ENCODE data around the gene MAPKAPK5.
"Not testable (repeated sequence)": the region's sequence is repeated elsewhere in the genome, so short reads cannot be mapped to it uniquely, and the experiment has no call there.

MAPKAPK5 gene

DNA sequence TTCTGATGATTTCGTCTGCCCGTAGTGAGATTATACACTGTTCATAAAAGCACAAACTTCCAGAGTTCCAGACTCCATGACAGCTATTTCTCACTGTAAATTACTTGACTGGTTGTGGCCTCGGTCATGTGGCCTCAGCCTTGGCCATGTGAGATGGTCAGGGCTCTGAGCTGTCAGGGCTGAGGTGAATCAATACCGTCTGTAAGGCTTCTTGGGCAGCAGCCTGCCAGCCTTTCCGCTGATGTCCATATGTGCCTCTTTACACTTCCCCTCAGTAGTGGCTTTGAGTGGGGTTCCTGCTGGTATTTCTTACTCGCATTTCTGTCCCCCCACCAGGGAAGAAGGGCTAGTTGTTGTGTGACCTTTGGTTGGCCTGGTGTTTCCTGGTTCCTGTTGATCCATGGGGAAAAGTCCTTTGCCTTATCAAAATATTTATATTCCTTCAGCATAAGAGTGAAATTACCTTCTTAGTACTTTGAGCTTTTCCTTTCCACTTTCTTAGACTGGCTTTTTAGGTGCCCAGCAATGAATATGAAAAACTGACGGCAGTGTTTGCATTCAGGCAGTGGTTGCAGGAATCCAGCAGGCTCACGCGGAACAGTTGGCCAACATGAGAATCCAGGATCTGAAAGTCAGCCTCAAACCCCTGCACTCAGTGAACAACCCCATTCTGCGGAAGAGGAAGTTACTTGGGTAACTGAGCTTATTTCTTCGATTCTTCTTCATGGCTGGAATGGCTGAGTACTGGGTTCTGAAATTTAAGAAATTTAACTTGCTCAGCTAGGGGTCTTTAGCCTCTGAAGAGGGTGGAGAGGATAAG is 46.1 kb downstream of the MAPKAPK5 start:
- FAIRE-seq, result no peak

DNA sequence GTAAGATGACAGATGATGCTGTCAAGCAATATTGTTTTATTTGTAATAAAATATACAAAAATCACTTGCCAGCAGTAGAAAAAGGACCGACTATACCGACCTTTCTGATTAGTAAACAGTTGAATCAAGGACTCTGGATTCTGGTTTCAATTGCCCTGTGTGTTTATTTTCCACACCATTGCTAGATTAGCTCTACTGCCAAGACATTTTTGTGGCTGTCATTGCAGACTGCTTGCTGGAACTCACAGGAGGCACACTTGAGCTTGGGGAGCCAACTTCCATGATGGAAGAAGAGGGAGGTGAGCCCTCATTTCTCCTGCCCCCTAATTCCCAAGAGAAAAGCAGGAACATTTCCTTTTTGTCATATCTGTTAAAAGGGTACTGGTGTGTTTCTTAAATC is 51.3 kb downstream of the MAPKAPK5 start:
- FAIRE-seq, result no peak

DNA sequence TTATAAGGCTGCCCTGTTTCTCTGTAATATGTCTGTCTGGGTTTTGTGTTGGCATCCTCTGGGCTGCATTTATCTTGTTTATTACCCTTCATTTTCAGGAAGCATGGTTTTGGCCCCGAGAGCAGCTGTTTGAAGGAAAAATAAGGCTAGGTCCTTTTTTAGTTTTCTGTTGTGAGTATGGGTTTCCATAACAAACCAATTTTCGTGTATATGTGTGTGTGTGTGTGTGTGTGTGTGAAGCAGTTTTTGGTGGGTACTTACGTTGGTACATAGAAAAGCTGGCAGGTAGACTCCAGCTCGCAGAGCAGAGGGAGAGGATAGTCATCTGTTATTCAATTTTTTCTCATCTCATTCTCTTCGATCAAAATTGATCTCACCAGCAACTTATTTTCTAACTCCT is 52.5 kb downstream of the MAPKAPK5 start:
- FAIRE-seq, result no peak

DNA sequence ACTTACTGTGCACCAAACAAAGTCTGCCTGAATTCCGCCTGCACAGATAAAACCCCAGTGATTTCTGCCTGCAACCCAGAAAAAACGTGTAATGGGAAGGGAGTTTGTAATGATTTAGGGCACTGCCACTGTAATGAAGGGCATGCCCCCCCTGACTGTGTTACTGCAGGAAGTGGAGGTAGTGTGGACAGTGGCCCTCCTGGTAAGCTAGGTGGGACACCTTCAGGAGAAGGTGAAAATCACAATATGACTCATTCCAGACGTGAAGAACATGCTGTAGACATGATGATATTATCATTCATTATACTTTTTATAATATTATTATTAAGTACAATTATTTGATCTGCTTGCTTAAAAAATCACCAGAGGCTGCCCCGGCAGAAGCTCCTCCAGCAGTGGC is 59.2 kb downstream of the MAPKAPK5 start:
- FAIRE-seq, result no peak

DNA sequence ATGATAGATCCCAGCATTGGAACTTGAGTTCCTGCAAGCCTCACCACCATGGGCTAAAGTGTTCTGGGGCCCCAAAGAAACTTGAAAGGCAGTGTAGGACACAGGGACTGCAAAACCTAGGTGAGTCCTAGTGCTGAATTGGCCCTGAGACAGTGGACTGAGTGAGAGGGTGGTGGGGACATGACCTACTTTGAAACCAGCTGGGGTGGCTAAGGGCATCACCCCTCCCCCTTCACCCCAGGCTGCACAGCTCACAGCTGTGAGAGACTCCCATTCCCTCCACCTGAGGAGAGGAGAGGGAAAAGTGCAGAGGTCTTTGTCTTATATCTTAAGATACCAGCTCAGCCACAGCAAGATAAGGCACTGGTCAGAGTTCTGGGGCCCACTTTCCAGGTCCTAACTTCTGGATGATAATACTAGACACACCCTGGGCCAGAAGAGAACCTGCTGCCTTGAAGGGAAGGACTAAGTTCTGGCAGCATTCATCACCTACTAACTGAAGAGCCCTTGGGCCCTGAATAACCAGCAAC is 62.5 kb downstream of the MAPKAPK5 start:
- no peak for FAIRE-seq

DNA sequence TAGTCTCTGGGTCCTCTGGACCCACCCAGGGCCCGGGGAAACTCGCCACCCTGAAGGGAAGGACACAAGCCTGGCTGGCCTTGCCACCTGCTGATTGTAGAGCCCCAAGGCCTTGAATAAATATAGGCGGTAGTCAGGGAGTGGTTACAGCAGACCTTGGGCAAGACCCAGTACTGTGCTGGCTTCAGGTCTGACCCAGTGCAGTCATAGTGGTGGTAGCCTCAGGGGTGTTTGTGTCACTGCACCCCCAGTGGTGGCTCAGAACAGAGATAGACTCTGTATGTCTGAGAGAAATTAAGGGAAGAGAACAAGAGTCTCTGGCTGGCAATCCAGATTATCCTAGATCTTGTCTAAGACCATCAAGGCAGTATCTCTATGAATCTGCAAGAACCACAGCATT is 63.5 kb downstream of the MAPKAPK5 start:
- no peak for FAIRE-seq

DNA sequence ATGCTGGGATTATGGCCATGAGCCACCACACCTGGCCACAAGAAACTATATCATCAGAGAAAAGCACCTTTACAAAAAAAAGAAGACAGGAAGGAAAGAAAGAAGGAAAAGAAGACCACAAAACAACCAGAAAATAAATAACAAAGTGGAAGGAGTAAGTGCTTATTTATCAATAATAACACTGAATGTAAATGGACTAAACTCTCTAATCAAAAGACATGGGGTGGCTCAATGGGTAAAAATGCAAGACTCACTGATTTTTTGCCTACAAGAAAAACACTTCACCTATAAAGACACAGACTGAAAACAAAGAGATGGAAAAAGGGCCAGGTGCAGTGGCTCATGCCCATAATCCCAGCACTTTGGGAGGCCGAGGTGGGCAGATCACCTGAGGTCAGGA is 65.7 kb downstream of the MAPKAPK5 start:
- FAIRE-seq, result no peak

DNA sequence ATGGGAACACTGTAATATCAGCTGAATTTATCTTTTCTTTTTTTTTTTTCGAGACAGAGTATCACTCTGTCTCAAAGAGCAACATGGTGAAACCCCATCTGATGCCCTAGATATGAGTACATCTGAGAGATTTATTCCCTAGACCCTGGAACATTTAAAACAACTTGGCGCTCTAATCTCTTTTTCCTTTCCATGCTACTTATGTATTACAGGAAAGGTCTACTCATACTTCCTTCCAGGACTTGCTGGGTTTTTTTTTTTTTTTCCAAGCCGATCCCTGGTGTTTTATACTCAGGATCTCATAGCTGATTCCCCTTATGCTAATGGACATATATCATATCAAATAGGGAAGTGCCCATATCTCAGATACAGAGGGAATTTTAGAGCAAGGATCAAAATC is 83.1 kb downstream of the MAPKAPK5 start:
- no peak for FAIRE-seq

DNA sequence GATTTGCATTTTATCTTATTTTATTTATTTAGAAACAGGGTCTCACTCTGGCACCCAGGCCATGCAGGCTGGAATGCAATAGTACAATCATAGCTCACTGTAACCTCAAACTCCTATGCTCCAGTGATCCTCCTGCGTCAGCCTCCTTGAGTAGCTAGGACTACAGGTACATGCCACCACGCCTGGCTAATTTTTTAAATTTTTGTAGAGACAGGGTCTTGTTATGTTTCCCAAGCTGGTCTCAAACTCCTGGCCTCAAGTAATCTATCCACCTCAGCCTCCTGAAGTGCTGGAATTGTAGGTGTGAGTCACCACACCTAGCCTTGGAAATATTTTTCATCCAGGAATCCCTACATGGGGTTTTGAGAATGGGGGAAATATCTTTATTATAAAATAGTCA is 84.6 kb downstream of the MAPKAPK5 start:
- no peak for FAIRE-seq

DNA sequence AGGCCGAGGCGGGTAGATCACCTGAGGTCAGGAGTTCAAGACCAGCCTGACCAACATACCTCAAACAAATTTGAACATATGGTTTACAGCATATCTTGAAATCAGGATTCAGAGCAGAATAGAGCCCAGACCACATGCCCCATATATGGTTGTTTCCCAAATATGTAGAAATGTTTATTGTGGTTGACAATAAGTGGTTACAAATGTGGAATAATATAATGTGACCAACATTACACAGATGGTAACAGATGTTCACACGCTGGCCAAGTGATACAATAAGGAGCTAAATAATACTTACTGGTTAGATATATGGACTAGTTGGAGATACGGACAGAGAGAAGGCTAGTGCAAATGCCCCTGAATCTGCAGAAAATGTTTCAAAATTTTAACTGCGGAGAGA is 85.3 kb downstream of the MAPKAPK5 start:
- no peak for FAIRE-seq

DNA sequence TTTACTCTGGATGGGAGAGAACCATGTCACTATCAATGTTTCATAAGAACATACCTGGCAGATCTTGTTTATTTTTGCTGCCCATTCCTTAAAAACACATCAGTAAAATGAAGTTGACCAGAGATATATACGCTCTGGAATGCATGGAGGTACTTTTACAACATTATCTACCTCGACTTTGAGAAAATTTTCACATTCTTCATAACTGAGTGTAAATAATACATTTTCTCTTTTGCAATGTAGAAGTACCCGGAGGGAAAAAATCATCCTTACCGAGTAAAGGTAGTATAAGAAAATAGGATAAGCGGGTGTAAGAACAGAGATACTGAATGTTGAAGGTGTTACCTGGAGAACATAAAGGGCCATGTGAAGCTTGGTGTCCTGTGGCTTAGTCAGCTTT is 90.2 kb downstream of the MAPKAPK5 start:
- FAIRE-seq, result no peak

DNA sequence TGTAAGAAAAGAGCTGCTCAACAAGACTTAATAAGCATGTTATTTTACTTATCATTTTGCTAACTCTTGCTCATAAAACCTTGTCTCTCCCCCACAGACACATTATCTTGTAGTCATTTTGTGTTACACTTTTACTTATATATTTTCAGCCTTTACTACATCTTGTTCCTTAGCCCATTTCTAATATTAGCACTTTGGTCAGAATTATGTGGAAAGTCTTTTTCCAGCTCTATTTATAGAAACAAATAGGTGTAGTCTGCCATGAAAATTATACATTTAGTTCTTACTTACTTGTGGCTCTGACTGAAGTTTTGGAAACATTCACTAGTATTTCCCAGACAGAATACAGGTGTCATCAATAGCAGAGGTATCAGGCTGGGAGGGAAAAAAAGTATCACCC is 94.8 kb downstream of the MAPKAPK5 start:
- FAIRE-seq, result no peak

DNA sequence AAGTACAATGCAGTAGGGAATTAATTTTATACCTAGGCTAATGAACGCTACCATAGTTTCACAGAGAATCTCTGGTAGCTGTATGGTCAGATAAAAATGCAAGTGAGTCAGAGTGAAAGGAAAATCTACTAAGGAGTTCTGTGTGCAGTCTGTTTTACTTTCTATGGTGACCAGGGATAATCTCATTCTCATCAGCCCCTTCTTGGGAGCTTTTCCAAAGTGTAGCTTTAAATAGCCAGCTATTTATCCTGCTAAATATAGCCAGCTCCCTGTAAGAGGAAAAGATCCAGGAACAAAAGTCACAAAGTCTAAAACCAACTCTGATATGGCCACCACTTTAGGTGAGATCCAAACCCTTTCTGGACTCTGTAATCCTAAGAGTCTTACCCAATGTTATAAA is 95.4 kb downstream of the MAPKAPK5 start:
- FAIRE-seq, result no peak

DNA sequence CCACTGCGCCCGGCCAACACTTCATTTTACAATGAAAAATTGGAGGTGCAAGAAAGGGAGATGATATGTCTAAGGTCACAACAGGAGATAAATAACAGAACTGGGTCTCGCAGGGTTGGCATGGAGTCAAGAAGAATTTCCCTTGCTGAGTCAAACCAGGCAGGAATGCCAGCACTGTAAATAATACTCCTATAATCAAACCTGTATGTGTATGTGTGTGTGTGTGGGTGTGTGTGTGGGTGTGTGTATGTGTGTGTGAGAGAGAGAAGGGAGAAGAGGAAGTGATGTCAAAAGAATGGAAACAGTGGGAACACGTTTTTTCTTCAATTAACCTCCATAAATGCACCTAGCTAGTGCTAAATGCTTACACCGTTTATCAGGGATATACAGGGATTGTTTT is 100.5 kb downstream of the MAPKAPK5 start:
- no peak for FAIRE-seq

DNA sequence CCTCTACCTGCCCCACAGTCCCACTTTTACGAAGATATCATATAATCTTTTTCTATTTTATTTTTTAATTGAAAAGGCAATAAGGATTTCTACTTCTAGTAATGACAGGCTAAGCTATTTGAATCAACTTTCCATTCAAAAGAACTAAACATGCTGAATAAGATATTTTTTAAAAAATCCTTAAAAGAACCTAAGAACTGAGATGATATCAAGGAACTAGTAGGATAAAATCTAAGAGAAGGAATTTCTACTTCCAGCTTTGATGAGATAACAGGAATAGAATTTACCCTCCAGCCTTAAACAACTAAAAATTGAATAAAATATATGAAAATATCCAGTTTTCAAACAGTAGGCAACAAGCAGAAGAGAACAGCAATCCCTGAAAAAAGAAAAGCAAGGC is 101.9 kb downstream of the MAPKAPK5 start:
- no peak for FAIRE-seq

DNA sequence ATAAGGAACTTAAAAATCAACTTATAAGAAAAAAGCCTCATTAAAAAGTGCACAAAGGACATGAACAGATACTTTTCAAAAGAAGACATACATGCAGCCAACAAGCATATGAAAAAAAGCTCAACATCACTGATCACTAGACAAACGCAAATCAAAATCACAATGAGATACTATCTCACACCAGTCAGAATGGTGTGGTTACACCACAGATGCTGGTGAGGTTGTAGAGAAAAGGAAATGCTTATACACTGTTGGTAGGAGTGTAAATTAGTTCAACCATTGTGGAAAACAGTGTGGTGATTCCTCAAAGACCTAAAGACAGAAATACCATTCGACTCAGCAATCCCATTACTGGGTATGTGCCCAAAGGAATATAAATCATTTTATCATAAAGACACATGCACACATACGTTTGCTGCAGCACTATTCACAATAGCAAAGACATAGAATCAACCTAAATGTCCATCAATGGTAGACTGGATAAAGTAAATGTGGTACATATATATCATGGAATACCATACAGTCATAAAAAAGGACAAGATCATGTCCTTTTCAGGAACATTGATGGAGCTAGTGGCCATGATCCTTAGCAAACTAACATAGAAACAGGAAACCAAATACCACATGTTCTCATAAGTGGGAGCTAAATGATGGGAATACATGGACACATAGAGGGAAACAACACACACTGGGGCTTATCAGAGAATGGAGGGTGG is 109.1 kb downstream of the MAPKAPK5 start:
- FAIRE-seq, result not testable (repeated sequence)
